ENCODE results near the gene FASN.

FASN gene

GRCh38 chr17:82112181-82112913, 14.3 kb upstream of the FASN start:
- H3K4me3 ChIP-seq (IDR thresholded peaks at IDR 0.05; ENCODE audit: insufficient read depth, low read depth, low read length) = no peak overlapping the region
- no peaks in the 10 kb centered on the region for H3K36me3 ChIP-seq (ENCODE audit: insufficient read depth)
- H3K27ac ChIP-seq = no peak overlapping the region
- H3K4me1 ChIP-seq (ENCODE audit: low read depth, poor library complexity, severe bottlenecking) = peaks cover under 1% of the 10 kb centered on the region
- H4K20me1 ChIP-seq (ENCODE audit: insufficient read depth) = no peaks in the 10 kb centered on the region
- no peaks in the 10 kb centered on the region for H3K79me2 ChIP-seq (ENCODE audit: insufficient read depth, low read depth)
- H3K27me3 ChIP-seq (ENCODE audit: insufficient read depth, low read depth) = no peaks in the 10 kb centered on the region
- H2AFZ ChIP-seq (ENCODE audit: low read depth) = no peak overlapping the region
- TF ChIP-seq CTCF (conservative IDR thresholded peaks at IDR 0.05; ENCODE audit: low read depth, low read length) = no peak
- no peak overlapping the region for H3K9ac ChIP-seq
- H3K4me2 ChIP-seq = no peak overlapping the region

- H3K27me3 ChIP-seq (ENCODE audit: insufficient read depth, low read depth) = no peaks in the 10 kb centered on the region
- TF ChIP-seq CTCF (conservative IDR thresholded peaks at IDR 0.05; ENCODE audit: low read depth, low read length) = no peak
- H3K9ac ChIP-seq = no peak overlapping the region
- no peak overlapping the region for H3K4me2 ChIP-seq
- peaks cover 15% of the 10 kb centered on the region for H3K4me1 ChIP-seq (ENCODE audit: low read depth, poor library complexity, severe bottlenecking)
- H3K27ac ChIP-seq = no peak overlapping the region
- no peaks in the 10 kb centered on the region for H3K36me3 ChIP-seq (ENCODE audit: insufficient read depth)
- H4K20me1 ChIP-seq (ENCODE audit: insufficient read depth) = no peaks in the 10 kb centered on the region
- H3K79me2 ChIP-seq (ENCODE audit: insufficient read depth, low read depth) = no peaks in the 10 kb centered on the region
- H3K4me3 ChIP-seq (IDR thresholded peaks at IDR 0.05; ENCODE audit: insufficient read depth, low read depth, low read length) = no peak overlapping the region
- H2AFZ ChIP-seq (ENCODE audit: low read depth) = no peak overlapping the region
Measured at GRCh38 chr17:82110298-82110697, 12.3 kb upstream of the FASN start.

- Histone ChIP-seq H3K4me2 (no peak overlapping the region), H3K36me3 (ENCODE audit: insufficient read depth) (no peaks in the 10 kb centered on the region), H2AFZ (ENCODE audit: low read depth) (no peak overlapping the region), H4K20me1 (ENCODE audit: insufficient read depth) (no peaks in the 10 kb centered on the region), H3K4me1 (ENCODE audit: low read depth, poor library complexity, severe bottlenecking) (peaks cover 15% of the 10 kb centered on the region), H3K27ac (no peak overlapping the region), H3K4me3 (IDR thresholded peaks at IDR 0.05; ENCODE audit: insufficient read depth, low read depth, low read length) (no peak overlapping the region), H3K9ac (no peak overlapping the region), H3K79me2 (ENCODE audit: insufficient read depth, low read depth) (no peaks in the 10 kb centered on the region), H3K27me3 (ENCODE audit: insufficient read depth, low read depth) (no peaks in the 10 kb centered on the region)
- no peak for TF ChIP-seq CTCF (conservative IDR thresholded peaks at IDR 0.05; ENCODE audit: low read depth, low read length)
Measured at GRCh38 chr17:82108961-82109475, 11.0 kb upstream of the FASN start.

- Histone ChIP-seq H3K27me3 (ENCODE audit: insufficient read depth, low read depth) (no peaks in the 10 kb centered on the region), H3K9ac (no peak overlapping the region), H4K20me1 (ENCODE audit: insufficient read depth) (no peaks in the 10 kb centered on the region), H3K4me3 (IDR thresholded peaks at IDR 0.05; ENCODE audit: insufficient read depth, low read depth, low read length) (no peak overlapping the region), H3K27ac (no peak overlapping the region), H3K36me3 (ENCODE audit: insufficient read depth) (no peaks in the 10 kb centered on the region), H2AFZ (ENCODE audit: low read depth) (no peak overlapping the region), H3K4me1 (ENCODE audit: low read depth, poor library complexity, severe bottlenecking) (peaks cover 15% of the 10 kb centered on the region), H3K4me2 (no peak overlapping the region), H3K79me2 (ENCODE audit: insufficient read depth, low read depth) (no peaks in the 10 kb centered on the region)
- no peak for TF ChIP-seq CTCF (conservative IDR thresholded peaks at IDR 0.05; ENCODE audit: low read depth, low read length)
Measured at GRCh38 chr17:82108496-82108945, 10.5 kb upstream of the FASN start.

All from KMS-11 (cell line).